A673 (cell line): ENCODE measurements around the gene LRP8. TPM values are rescaled to one million over a fixed set of nuclear protein-coding genes. Genes with fewer than 3 reads are reported as not detected.

Experiments used
- BruUV-seq: library from RNA; stranded (reverse); fragments of 400-500 nt; replicated peaks from 2 replicates; lab custom pipeline; 2021; lab: Mats Ljungman, UMichigan
- CTCF ChIA-PET: fragments of 300-600 bp; sonication (Branson Sonifier 250); formaldehyde crosslinking; loops from one replicate; lab custom pipeline; 2022; ENCODE audit warnings: antibody characterized with exemption; lab: Charles Lee
- POLR2A ChIA-PET: fragments of 300-600 bp; sonication (Branson Sonifier 250); formaldehyde crosslinking; loops from one replicate; lab custom pipeline; 2022; ENCODE audit warnings: antibody characterized with exemption; ENCODE audit not compliant: low non-redundant PET; lab: Charles Lee
- DNase-seq: peaks from one replicate; pipeline ENCODE4 v3.0.0-alpha.2; 2015; ENCODE audit warnings: low spot score
- H3K27ac ChIP-seq: fragments of 200-600 bp; sonication (generic); 2 replicates; pipeline ENCODE4 v1.5.1; 2016; ENCODE audit warnings: mixed run types, low read depth, mild to moderate bottlenecking, mixed read lengths, antibody characterized with exemption, low read length; ENCODE audit not compliant: poor library complexity, severe bottlenecking
- H3K27me3 ChIP-seq: fragments of 200-600 bp; sonication (generic); replicated peaks from 2 replicates; pipeline ENCODE4 v1.6.1; 2017; ENCODE audit warnings: mixed run types, low read depth, mild to moderate bottlenecking, mixed read lengths, antibody characterized with exemption, low read length; ENCODE audit not compliant: insufficient read depth, poor library complexity
- H3K36me3 ChIP-seq: fragments of 200-600 bp; sonication (generic); 2 replicates; pipeline ENCODE4 v1.6.1; 2016; ENCODE audit warnings: mixed run types, mild to moderate bottlenecking, mixed read lengths, antibody characterized with exemption, low read length; ENCODE audit not compliant: insufficient read depth, poor library complexity, severe bottlenecking
- H3K4me1 ChIP-seq: fragments of 200-600 bp; sonication (generic); 2 replicates; pipeline ENCODE4 v1.6.1; 2017; ENCODE audit warnings: mixed run types, mild to moderate bottlenecking, mixed read lengths, antibody characterized with exemption, low read length; ENCODE audit not compliant: insufficient read depth, poor library complexity, severe bottlenecking
- H3K4me3 ChIP-seq: fragments of 200-600 bp; sonication (generic); 2 replicates; pipeline ENCODE4 v1.5.1; 2016; ENCODE audit warnings: low read depth, mixed run types, mild to moderate bottlenecking, mixed read lengths, low read length; ENCODE audit not compliant: poor library complexity, severe bottlenecking
- H3K9me3 ChIP-seq: fragments of 200-600 bp; sonication (generic); 2 replicates; pipeline ENCODE4 v1.6.1; 2016; ENCODE audit warnings: mixed run types, low read depth, mild to moderate bottlenecking, mixed read lengths, antibody characterized with exemption, low read length; ENCODE audit not compliant: poor library complexity, severe bottlenecking
- EZH2 ChIP-seq: fragments of 200-600 bp; sonication (generic); IDR thresholded peaks from 2 replicates; pipeline ENCODE4 v1.6.1; 2017; ENCODE audit warnings: borderline replicate concordance, low read depth, mild to moderate bottlenecking, mixed read lengths, antibody characterized with exemption, low read length; ENCODE audit not compliant: poor library complexity, severe bottlenecking
- intact Hi-C: fragments of 100-400 bp; cut with micrococcal nuclease; formaldehyde crosslinking; loops from one replicate; pipeline ENCODE4 v1.10.0; 2022; ENCODE audit not compliant: unreplicated experiment
- total RNA-seq: library from RNA; stranded (reverse); gene quantifications from 2 replicates; pipeline ENCODE4 v1.2.3, GENCODE V29; 2021
- TF ChIP-seq, protein P1 (sequence below): fragments of 300-800, 200-600 bp; sonication (generic); conservative IDR thresholded peaks from 2 replicates; pipeline ENCODE4 v1.5.1; 2017; ENCODE audit warnings: low read depth, mild to moderate bottlenecking, antibody characterized with exemption, low read length, moderate library complexity, mixed read lengths

The LRP8 gene
- total RNA-seq, 1 experiment from 2014 or later, result 24.7 TPM

- POLR2A ChIA-PET, result no interaction called here
- BruUV-seq, result no TSS peak
- no peak for DNase-seq
Observed at GRCh38 chr1:53370369-53370961, 42.6 kb upstream of the LRP8 start.

GRCh38 chr1:53369761-53370160, 41.9 kb upstream of the LRP8 start:
- Histone ChIP-seq H3K27ac (no peak overlapping the region), H3K27me3 (no peaks in the 10 kb centered on the region), H3K4me3 (no peak overlapping the region), H3K9me3 (no peaks in the 10 kb centered on the region), H3K36me3 (no peaks in the 10 kb centered on the region), H3K4me1 (no peaks in the 10 kb centered on the region)
- DNase-seq, result no peak
- TF ChIP-seq EZH2, result no peak
- TF ChIP-seq, protein P1, sequence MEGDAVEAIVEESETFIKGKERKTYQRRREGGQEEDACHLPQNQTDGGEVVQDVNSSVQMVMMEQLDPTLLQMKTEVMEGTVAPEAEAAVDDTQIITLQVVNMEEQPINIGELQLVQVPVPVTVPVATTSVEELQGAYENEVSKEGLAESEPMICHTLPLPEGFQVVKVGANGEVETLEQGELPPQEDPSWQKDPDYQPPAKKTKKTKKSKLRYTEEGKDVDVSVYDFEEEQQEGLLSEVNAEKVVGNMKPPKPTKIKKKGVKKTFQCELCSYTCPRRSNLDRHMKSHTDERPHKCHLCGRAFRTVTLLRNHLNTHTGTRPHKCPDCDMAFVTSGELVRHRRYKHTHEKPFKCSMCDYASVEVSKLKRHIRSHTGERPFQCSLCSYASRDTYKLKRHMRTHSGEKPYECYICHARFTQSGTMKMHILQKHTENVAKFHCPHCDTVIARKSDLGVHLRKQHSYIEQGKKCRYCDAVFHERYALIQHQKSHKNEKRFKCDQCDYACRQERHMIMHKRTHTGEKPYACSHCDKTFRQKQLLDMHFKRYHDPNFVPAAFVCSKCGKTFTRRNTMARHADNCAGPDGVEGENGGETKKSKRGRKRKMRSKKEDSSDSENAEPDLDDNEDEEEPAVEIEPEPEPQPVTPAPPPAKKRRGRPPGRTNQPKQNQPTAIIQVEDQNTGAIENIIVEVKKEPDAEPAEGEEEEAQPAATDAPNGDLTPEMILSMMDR, result no peak
- intact Hi-C loops, result no loop called here
- ChIA-PET CTCF (no interaction called here), POLR2A (no interaction called here)
- no TSS peak for BruUV-seq

More at GRCh38 chr1:53370369-53370961, 42.6 kb upstream of the LRP8 start:
- Histone ChIP-seq H3K9me3 (no peaks in the 10 kb centered on the region), H3K4me1 (no peaks in the 10 kb centered on the region), H3K36me3 (no peaks in the 10 kb centered on the region), H3K4me3 (no peak overlapping the region), H3K27me3 (no peaks in the 10 kb centered on the region), H3K27ac (no peak overlapping the region)
- CTCF ChIA-PET, result no interaction called here
- TF ChIP-seq, protein P1, result no peak
- TF ChIP-seq EZH2, result no peak
- intact Hi-C loops, result no loop called here

GRCh38 chr1:53369034-53369750, 41.3 kb upstream of the LRP8 start:
- ChIA-PET CTCF (no interaction called here), POLR2A (no interaction called here)
- no peaks in the 10 kb centered on the region for H3K9me3 ChIP-seq
- no TSS peak for BruUV-seq
- intact Hi-C loops, result no loop called here
- TF ChIP-seq EZH2, result no peak
- TF ChIP-seq, protein P1, result no peak
- no peak overlapping the region for H3K4me3 ChIP-seq
- no peaks in the 10 kb centered on the region for H3K36me3 ChIP-seq
- H3K4me1 ChIP-seq, result no peaks in the 10 kb centered on the region
- DNase-seq, result no peak
- no peaks in the 10 kb centered on the region for H3K27me3 ChIP-seq
- H3K27ac ChIP-seq, result no peak overlapping the region
